Brain microvascular endothelial cell (primary cell): ENCODE results near the gene GRSF1.

Source experiments
- DNase-seq: peaks from one replicate; pipeline ENCODE4 v3.0.0-alpha.2; 2020
- H3K27ac ChIP-seq: fragments of 250-450 bp; sonication (Bioruptor Pico); 2 replicates; pipeline ENCODE4 v1.5.1; 2020; ENCODE audit warnings: mild to moderate bottlenecking, moderate library complexity
- H3K27me3 ChIP-seq: fragments of 250-450 bp; sonication (Bioruptor Pico); replicated peaks from 2 replicates; pipeline ENCODE4 v1.5.1; 2020; ENCODE audit warnings: mild to moderate bottlenecking
- H3K36me3 ChIP-seq: fragments of 250-450 bp; sonication (Bioruptor Pico); replicated peaks from 2 replicates; pipeline ENCODE4 v1.5.1; 2020; ENCODE audit warnings: mild to moderate bottlenecking
- H3K4me3 ChIP-seq: 2 replicates; pipeline ENCODE4 v1.5.1; 2011; ENCODE audit warnings: low read depth, mild to moderate bottlenecking, control low read depth, low read length, moderate library complexity
- CTCF ChIP-seq: IDR thresholded peaks from 2 replicates; pipeline ENCODE4 v1.5.1; 2011; ENCODE audit warnings: low read depth, mild to moderate bottlenecking, moderate library complexity, low read length, control low read depth, inconsistent platforms; ENCODE audit errors: missing control alignments
- in situ Hi-C: cut with HindIII; loops from 2 replicates; pipeline ENCODE4 v1.10.0; 2017; ENCODE audit warnings: low sequenced_read_pairs, low pct_ligation_motif_present

The GRSF1 gene

DNA sequence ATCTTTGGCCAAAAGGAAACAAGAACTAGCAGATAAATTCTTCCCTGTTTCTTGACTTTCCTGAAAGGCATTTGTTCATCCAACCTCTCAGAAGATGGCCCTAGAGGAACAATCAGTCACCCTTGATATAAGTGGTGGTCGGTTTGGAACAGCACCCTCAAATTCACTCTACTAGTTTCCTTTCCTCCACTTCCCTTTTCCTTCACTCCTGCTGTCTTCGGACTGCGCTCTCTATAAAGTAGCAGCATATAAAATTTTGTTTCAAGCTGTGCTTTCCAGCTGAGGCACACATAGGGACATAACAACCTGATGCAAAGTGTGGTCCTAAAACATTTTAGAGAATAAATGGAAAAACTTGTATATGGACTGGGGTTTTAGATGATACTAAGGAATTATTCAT is 33.5 kb upstream of the GRSF1 start:
- in situ Hi-C loops, result no loop called here
- no peak overlapping the region for H3K27ac ChIP-seq
- no peak for TF ChIP-seq CTCF
- no peak overlapping the region for H3K4me3 ChIP-seq
- no peaks in the 10 kb centered on the region for H3K27me3 ChIP-seq
- no peak for DNase-seq
- no peaks in the 10 kb centered on the region for H3K36me3 ChIP-seq

- in situ Hi-C loops, result no loop called here
- no peaks in the 10 kb centered on the region for H3K36me3 ChIP-seq
- H3K4me3 ChIP-seq, result no peak overlapping the region
- no peak overlapping the region for H3K27ac ChIP-seq
- no peaks in the 10 kb centered on the region for H3K27me3 ChIP-seq
- TF ChIP-seq CTCF, result no peak
- DNase-seq, result no peak
Measured at GRCh38 chr4:70868778-70869177, 29.1 kb upstream of the GRSF1 start.

GRCh38 chr4:70863099-70863790 is 23.6 kb upstream of the GRSF1 start:
- Histone ChIP-seq H3K27me3 (no peaks in the 10 kb centered on the region), H3K36me3 (no peaks in the 10 kb centered on the region), H3K27ac (no peak overlapping the region), H3K4me3 (no peak overlapping the region)
- in situ Hi-C loops, result no loop called here
- no peak for DNase-seq
- TF ChIP-seq CTCF, result no peak

DNA sequence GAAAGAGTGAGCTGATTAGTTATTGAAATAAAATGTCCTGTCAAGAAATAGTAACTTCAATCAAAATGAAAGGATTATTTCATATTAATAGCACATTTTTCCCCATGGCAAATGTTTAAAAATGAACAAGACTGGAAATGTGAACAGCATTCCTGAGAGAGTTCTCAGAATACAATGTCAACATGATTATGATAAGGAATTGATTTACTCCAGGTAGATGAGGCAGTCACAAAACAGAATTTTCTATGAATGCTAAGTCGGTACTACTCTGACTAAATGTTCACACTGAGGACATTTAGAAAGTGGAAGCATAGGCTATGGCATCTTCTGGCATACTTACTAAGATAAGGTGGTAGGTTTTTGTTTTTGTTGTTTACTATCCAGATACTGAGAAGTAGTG is 19.4 kb upstream of the GRSF1 start:
- Histone ChIP-seq H3K27ac (no peak overlapping the region), H3K27me3 (no peaks in the 10 kb centered on the region), H3K36me3 (no peaks in the 10 kb centered on the region), H3K4me3 (no peak overlapping the region)
- no peak for TF ChIP-seq CTCF
- in situ Hi-C loops, result no loop called here
- no peak for DNase-seq

DNA sequence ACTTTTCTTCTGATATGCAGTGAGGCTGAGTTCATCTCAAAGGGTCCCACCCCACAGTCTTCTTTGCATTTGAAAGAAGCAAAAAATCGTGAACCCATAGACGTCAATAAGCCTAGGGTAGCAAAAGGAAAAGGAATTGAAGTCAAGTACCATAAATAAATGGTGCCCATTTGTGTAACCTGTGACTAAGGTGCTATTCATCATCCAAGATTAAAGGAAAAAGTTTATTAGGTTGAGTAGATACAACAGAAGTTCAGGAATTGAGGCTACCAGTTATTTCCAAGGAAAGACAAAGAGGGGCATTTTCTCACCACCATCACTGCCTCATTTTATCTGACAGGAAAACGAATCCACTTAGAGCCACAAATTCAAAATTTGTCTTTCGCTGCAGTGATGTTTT is 18.8 kb upstream of the GRSF1 start:
- no peak for DNase-seq
- no peaks in the 10 kb centered on the region for H3K27me3 ChIP-seq
- H3K27ac ChIP-seq, result no peak overlapping the region
- in situ Hi-C loops, result no loop called here
- no peak overlapping the region for H3K4me3 ChIP-seq
- no peaks in the 10 kb centered on the region for H3K36me3 ChIP-seq
- no peak for TF ChIP-seq CTCF

DNA sequence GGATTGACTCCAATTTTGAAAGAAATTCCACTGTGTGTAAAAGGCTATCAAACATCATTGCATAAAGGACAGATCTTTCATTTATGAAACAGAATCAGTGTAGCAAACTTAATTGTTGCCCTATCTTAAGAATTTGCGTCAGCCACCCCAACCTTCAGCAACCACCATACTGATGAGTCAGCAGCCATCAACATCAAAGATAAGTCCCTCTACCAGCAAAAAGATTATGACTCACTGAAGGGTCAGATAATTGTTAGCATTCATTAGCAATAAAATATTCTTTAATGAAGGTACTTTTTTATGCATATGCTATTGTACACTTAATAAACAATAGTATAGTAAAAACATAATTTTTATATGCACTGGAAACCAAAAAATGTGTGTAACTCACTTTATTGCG is 15.8 kb upstream of the GRSF1 start:
- H3K36me3 ChIP-seq, result no peaks in the 10 kb centered on the region
- in situ Hi-C loops, result no loop called here
- TF ChIP-seq CTCF, result no peak
- no peaks in the 10 kb centered on the region for H3K27me3 ChIP-seq
- peak; percentile 5 for DNase-seq
- H3K4me3 ChIP-seq, result no peak overlapping the region
- H3K27ac ChIP-seq, result no peak overlapping the region
